Left ventricle myocardium inferior (tissue), 1 donor: ENCODE results near the gene IGSF8. TPM values are rescaled to one million over a fixed set of nuclear protein-coding genes. Genes with fewer than 3 reads are reported as not detected.
A peak's percentile ranks its signal among the peaks of the same experiment; 100 is the strongest.

Experiments used
- DNase-seq: peaks from one replicate; pipeline ENCODE4 v3.0.0-alpha.2; 2020
- H3K27ac ChIP-seq: fragments of 200-600 bp; replicated peaks from 2 replicates; pipeline ENCODE4 v1.8.0; 2021
- H3K27me3 ChIP-seq: fragments of 200-600 bp; 2 replicates; pipeline ENCODE4 v1.8.0; 2021; ENCODE audit warnings: low read depth
- H3K36me3 ChIP-seq: fragments of 200-600 bp; 2 replicates; pipeline ENCODE4 v1.8.0; 2021
- H3K4me1 ChIP-seq: fragments of 200-600 bp; 2 replicates; pipeline ENCODE4 v1.8.0; 2021
- H3K4me3 ChIP-seq: fragments of 200-600 bp; 2 replicates; pipeline ENCODE4 v1.8.0; 2021; ENCODE audit warnings: mild to moderate bottlenecking, moderate library complexity
- H3K9me3 ChIP-seq: fragments of 200-600 bp; replicated peaks from 2 replicates; pipeline ENCODE4 v1.8.0; 2021
- CTCF ChIP-seq: fragments of 200-600 bp; IDR thresholded peaks from 2 replicates; pipeline ENCODE4 v1.8.0; 2021; ENCODE audit warnings: antibody characterized with exemption, mild to moderate bottlenecking, borderline replicate concordance
- intact Hi-C: fragments of 100-400 bp; cut with micrococcal nuclease; formaldehyde crosslinking; loops from one replicate; pipeline ENCODE4 v1.11.0; 2022
- total RNA-seq: library from RNA; stranded (reverse); fragmentation: NEBNext Ultra II Directional; extraction: Animal tissue kit (Norgen Biotek cat#: 25700); gene quantifications from one replicate; pipeline ENCODE4 v1.2.1, GENCODE V29; 2021
- donor health status: DM: no; HTN: yes; CAD: no; lungs with severe emphysema.

IGSF8 gene
- total RNA-seq, 1 donor from 2014 or later = 18.2 TPM

DNA sequence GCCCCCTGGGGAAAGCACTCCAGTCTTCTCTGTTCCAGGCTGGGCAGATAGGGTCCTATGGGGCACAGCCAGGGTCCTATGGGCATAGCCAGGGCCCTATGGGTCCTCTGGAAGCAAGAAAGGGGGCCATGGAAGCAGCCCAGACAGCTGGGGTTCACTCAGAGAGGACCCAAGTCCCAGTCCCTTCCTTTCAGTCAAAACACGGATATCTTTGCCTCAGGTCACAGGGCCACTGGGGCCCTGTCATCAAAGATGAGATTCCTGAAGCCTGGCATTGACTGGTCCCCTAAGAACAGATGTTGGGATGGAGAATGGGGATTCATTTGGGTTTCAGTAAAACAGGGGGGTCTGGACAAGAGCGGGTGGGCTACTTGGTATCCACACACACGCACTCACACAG lies 8.5 kb downstream of the IGSF8 start:
- intact Hi-C loops = no loop called here
- H3K36me3 ChIP-seq = peaks cover 32% of the 10 kb centered on the region
- H3K27me3 ChIP-seq = no peaks in the 10 kb centered on the region
- H3K27ac ChIP-seq = no peak overlapping the region
- no peaks in the 10 kb centered on the region for H3K4me1 ChIP-seq
- no peak for TF ChIP-seq CTCF
- H3K4me3 ChIP-seq = no peak overlapping the region
- no peak for DNase-seq
- H3K9me3 ChIP-seq = no peaks in the 10 kb centered on the region

GRCh38 chr1:160087118-160087662 lies 11.2 kb downstream of the IGSF8 start:
- no peak overlapping the region for H3K4me3 ChIP-seq
- peaks cover 16% of the 10 kb centered on the region for H3K36me3 ChIP-seq
- no peak for TF ChIP-seq CTCF
- no peak for DNase-seq
- intact Hi-C loops = no loop called here
- H3K27ac ChIP-seq = peak overlapping the region; percentile 55
- no peaks in the 10 kb centered on the region for H3K9me3 ChIP-seq
- peaks cover 24% of the 10 kb centered on the region for H3K27me3 ChIP-seq
- H3K4me1 ChIP-seq = peaks cover 10% of the 10 kb centered on the region

- no peaks in the 10 kb centered on the region for H3K9me3 ChIP-seq
- no peak for TF ChIP-seq CTCF
- intact Hi-C loops = no loop called here
- H3K27ac ChIP-seq = peak overlapping the region; percentile 55
- H3K4me1 ChIP-seq = peaks cover 10% of the 10 kb centered on the region
- peaks cover 31% of the 10 kb centered on the region for H3K27me3 ChIP-seq
- peaks cover 10% of the 10 kb centered on the region for H3K36me3 ChIP-seq
- no peak for DNase-seq
- H3K4me3 ChIP-seq = no peak overlapping the region
Observed at GRCh38 chr1:160086456-160086892, 11.9 kb downstream of the IGSF8 start.

GRCh38 chr1:160085686-160086455 lies 12.5 kb downstream of the IGSF8 start:
- Histone ChIP-seq H3K9me3 (no peaks in the 10 kb centered on the region), H3K36me3 (peaks cover 7% of the 10 kb centered on the region), H3K27ac (peak overlapping the region; percentile 55), H3K27me3 (peaks cover 37% of the 10 kb centered on the region), H3K4me3 (no peak overlapping the region), H3K4me1 (peaks cover 10% of the 10 kb centered on the region)
- intact Hi-C loops = no loop called here
- DNase-seq = peak; percentile 84
- TF ChIP-seq CTCF = peak; percentile 91

DNA sequence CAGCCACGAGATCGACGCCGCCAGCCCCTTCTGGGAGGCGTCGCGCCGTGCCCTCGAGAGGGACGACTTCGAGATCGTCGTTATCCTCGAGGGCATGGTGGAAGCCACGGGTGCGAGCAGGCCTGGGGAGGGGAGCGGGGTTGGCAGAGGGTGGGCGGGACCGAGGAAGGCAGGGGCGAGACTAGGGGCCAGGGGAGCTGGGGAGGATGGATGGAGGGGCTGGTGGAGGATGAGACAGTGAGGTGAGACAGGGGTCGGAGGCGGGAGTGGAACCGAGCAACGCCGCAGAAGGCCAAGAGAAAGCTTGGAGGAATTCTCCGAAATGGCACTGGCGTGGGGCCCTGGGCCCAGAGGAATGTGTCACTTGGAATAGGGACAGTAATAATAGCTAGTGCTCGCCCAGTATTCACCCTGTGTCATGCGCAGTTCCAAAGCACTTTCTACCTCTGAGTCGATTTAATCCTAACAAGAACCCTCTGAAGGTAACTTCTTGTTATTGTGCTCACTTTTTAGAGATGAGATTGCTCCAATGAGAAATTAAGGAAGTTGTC lies 13.6 kb downstream of the IGSF8 start:
- no peak for TF ChIP-seq CTCF
- Histone ChIP-seq H3K27ac (no peak overlapping the region), H3K27me3 (peaks cover 48% of the 10 kb centered on the region), H3K4me3 (no peak overlapping the region), H3K36me3 (no peaks in the 10 kb centered on the region), H3K9me3 (no peaks in the 10 kb centered on the region), H3K4me1 (peaks cover 10% of the 10 kb centered on the region)
- intact Hi-C loops = no loop called here
- no peak for DNase-seq
